NCI-H1105 (cell line): ENCODE data around the gene TSPAN12.
A peak's percentile ranks its signal among the peaks of the same experiment; 100 is the strongest.
"Not testable (repeated sequence)": the region's sequence is repeated elsewhere in the genome, so short reads cannot be mapped to it uniquely, and the experiment has no call there.

Experiments
- DNase-seq: peaks from one replicate; lab custom pipeline; 2025; lab: John Stamatoyannopoulos, UW

TSPAN12 gene

DNA sequence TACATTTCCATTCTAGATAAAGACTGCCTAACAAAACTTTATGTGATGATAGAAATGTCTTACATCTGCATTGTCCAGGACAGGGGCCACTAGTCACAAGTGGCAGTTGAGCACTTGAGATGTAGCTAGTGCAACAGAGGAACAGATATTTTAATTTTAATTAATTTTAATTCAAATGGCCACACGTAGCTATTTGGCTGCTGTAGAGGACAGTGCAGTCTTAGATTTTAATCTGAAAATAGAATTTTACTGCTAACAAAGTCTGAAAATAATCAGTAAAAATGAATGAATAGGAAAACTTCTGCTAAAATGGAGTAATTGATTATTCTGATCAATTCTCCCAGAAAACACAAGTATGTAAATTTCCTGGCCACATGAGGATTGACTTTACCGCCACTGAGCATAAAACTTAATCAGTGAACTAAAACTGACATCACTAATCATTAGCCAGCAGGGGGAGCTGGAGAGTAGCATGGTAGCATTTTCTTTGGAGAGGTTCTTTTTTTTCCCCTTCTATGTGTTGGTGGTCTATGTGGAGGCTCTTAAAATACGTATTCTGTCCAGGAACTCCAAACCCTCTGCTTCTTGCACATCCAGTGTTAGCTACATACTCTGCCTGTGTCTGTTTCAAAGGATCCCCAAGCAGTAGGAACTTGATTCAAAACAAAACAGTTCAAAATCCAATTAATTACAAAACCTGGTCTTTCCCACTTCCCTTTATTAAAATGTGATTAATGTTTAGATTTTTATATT, 52.1 kb downstream of the TSPAN12 start:
- DNase-seq, result peak; percentile 46

DNA sequence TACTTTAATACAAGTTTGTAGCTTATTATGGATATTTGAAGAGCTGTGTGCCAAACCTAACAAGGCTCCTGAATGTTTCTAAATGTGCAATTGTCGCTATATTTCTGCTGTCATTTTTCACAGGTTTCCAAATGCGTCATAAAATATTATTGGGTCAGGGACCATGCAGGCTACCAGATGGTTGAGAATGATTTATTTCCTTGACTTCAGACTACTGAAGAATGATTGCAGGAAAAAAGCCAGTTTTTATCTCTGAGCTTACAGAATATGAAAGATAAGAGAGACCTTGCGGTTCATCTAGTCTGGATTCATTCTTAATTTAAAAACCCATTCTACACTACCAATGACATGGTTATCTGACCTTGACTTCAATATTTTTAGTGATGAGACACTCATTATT, 55.2 kb downstream of the TSPAN12 start:
- no peak for DNase-seq

DNA sequence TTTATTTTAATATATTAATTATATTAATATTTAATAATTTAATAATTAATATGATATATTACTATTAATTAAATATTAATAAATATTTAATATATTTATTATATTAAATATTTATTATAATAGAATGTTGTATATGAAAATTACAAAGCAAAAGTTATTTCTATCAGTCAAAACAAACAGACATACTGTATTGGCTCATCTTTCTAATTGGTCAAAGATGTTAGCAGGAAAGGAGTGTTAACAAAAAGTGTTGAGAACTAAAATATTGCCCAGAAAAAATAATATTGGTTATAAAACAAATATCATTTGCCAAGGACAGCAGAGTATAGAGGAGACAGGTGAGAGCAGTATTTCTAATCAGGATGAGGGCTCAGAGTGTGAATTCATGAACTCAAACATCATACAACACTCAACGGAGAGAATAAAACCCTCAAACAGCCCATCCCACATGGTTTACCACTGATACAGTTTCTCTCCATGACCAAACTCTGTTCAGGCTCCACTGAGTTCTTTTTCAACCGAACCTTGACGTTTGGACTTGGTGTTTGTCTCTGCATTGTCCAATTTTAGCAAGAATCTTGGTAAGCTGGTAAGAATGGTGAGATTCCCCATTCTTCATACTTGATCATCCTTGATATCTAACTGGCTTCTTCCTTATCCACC, 58.0 kb downstream of the TSPAN12 start:
- no peak for DNase-seq

DNA sequence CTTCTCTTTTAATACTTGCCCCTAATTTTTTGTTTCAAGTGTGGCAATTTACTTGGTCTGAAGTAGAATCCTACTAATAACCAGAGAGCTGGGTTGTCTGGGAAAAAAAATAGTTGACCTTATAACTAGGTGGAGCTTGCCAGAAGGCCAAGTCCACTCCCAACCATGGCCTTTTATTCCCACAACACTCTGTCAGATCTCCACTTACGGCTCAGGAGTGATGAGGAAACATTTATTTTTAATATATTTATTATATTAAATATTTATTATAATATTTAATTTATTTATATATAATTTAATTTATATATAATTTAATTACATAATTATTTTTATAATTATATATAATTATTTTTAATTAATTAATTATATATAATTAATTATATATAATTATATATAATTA, 58.8 kb downstream of the TSPAN12 start:
- DNase-seq, result no peak

DNA sequence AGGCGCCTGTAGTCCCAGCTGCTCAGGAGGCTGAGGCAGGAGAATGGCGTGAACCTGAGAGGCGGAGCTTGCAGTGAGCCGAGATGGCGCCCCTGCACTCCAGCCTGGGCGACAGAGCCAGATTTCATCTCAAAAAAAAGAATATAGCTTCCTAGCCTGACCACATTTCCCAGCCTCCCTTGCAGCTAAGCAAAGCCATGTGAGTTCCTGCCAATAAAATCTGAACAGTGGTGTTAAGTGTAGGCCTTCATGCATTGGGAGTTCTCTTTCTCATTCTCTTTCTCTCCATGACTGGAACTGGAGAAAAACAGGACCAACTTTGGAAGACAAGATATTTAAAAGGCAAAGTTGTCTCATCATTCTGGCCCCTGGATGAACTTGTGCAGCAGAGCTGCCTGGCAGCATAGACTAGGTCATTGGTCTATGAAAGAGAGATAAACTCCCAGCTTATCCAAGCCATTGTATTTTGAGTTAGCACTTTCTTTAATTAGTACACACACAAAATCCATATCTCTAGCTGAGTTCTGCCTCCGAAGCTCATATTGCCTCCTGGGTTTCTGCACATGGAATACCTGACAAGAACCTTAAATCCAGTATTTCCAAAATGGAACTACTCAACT, 60.8 kb downstream of the TSPAN12 start:
- no peak for DNase-seq

DNA sequence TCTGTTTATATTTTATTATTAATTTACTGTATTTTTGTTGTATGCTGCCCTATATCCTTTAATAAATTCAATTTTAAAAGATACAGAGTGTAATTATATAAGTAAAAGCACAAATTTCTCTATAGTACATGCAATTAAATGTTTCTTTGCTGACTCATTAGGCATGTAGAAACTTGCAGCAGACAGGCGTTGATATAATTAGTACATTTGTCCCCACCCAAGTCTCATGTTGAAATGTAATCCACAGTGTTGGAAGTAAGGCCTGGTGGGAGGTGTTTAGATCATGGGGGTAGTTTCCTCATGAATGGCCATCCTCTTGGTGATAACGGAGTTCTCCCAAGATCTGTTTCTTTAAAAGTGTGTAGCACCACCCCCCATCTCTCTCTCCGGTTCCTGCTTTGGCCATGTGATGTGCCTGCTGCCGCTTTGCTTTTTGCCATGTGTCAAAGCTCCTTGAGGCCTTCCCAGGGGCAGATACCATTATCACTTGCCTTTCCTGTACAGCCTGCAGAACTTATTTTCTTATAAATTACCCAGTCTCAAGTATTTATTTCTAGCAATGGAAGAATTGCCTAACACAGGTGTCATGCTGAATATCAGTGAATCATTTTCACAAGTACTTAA, 63.7 kb downstream of the TSPAN12 start:
- DNase-seq, result no peak

DNA sequence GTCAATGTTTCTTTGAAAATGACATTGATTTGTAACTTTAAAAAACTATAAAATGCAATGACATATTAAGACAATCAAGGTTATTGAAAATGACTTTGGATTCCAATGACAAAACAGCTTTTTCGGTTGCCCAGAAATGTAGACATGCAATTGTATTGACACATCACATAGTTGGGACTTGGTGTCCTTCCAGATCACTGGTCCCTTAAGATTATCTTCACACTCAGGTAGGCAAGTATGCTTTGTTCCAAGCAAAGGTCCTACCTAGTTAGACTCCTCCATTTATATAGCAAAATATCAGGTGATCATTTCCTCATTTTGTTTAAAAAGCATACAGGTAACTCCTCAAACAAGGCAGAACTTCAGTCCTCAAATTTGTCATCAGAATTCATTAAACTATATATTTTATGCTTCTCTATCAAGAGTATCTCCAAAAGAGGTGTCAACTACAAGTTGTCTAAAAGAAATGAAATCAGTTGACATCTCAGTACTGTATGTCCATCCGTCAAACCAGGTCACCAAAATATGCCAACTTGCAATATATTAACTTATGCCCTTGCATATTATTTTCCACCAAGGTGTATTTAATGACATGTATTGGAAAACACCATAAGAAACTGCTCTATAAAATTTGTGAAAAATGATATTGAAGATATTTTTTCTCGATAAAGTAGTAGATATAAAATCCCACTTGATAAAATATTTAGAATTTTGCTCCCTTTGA, 64.6 kb downstream of the TSPAN12 start:
- DNase-seq, result no peak

DNA sequence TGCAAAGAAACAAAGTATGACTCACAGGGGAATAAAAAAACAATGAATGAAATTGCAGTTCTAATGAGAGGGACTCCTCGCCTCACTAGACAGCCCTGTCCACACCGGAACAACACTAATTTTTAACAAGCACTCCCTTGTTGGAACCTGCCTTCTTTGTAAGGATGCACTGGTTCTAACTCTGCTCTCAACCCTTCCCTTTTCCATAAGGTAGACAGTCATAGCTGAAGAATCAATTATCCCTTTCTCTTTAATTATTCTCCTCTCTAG, 65.1 kb downstream of the TSPAN12 start:
- no peak for DNase-seq

DNA sequence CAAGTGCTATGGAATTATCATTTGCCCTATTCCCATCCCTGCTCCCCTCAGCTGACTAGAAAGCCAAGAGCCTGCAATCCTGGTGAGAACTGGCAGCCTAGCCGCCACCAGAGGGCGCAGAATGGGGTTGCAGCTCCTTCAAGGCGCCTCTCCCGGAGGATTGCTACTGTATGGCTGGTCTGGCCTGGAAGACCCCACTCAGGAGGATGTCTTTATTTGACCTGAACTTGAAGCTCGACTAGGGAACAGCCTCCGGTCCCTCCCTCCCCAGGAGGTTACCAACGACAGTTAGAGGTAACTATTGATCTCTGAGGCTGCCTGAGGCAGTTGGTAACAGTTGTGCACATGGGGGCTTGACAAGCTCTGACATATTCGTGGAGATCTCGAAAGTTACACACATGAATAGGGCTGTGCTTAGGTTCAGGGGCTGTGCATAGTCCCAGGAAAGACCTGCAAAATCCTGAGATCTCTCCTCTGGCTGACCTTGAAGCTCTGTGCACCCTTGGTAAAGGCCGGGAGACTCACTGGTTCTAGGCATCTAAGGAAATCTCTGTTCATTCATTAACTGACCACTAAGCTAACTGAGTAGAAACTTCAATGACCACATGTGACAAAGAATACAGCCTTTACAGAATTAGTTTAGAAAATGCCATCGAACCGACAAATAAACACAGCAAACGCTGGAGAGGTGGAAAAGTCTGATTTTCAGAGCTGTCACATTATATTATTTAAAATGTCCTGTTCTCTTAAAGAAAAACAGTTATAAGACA, 65.7 kb downstream of the TSPAN12 start:
- DNase-seq, result peak; percentile 44

DNA sequence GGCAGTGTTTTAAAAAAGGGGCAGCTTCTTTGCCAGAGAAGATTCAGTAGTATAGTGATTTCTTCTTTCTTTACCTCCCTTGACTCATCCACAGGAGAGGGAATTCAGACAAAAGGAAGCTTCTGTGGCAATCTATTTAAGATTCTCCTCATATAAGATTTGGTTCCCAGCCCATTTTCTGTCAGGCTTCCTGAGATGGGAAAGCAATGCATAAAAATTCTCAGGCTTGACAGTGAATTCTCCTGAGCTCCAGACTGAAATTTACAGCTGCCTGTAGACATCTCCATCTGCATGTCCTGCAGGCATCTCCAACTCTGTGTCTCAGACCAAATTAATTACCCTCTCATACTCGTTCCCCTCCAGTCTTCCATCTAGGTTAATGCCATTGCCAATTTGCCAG, 72.8 kb downstream of the TSPAN12 start:
- no peak for DNase-seq

DNA sequence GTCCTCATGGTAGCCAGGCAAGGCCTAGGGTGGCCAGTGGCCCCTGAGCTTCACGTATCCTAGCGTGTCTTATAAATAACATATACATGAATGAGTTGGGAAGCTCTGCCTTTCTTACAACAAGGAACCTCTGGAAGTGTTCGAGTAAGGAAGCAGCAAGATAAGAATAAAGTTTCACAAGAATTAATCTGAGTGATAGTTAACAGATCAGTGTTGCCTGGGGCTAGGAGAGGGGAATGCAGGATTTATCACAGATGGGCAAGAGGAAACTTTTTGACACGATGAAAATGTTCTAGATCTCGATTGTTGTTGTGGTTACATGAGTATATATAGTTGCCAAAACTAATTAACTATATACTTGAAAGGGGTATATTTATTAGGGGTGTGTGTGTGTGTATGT, 74.2 kb downstream of the TSPAN12 start:
- DNase-seq, result no peak

DNA sequence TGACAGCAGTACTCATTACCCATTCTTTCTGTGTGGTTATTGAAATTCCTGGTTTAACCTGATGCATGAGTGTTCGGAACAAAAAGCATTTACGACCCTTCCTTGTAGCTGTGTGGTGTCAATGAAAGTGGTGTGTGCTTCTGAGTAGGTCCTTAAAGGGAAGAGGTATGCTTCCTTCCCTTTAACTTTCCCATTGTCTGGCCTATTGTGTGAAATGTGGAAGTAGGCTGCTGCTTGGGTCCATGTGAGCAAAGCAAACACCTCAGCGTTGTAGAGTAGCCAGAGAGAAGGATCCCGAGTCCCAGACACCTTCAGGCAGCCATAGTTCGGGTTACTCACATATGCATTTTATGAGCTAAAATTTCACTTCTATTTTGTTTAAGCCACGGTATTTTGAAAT, 74.7 kb downstream of the TSPAN12 start:
- no peak for DNase-seq

DNA sequence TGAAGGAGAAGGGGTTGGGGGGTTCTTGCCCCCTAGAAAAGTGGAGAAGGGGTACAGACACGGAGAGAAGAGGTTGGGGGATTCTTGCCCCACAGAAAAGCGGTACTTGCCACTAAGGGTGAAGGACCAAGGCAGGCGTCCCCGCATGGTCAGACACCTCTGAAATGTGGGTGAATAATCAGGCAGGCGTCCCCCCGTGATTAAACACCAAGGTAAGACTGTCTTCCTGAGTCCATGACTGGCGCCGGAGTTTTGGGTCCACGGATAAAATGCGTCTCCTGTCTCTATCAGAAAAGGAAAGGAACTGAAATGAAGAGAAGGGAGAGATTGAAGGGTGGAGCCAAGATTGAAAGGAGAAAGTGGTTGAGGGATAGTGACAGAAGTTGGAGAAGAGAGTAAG, 76.0 kb downstream of the TSPAN12 start:
- DNase-seq, result not testable (repeated sequence)

DNA sequence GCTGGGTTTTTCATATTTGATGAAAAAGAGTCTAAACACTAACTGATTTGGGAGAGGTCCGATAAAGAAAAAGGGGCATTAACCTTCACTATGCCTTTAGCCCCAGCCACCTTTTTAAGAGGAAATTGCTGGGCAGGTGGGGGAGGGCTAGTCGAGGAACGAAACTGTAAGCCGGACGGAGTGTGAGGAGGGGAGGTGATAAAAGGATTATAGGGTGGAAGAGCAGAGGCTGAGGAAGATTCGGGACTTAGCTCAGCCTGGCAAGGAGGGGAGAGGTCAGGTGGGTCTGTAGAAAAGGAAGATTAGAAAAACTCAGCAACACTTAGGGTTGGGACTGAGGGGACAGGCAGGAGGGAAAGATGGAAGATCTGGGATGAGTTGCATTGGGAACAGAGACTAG, 77.0 kb downstream of the TSPAN12 start:
- no peak for DNase-seq

DNA sequence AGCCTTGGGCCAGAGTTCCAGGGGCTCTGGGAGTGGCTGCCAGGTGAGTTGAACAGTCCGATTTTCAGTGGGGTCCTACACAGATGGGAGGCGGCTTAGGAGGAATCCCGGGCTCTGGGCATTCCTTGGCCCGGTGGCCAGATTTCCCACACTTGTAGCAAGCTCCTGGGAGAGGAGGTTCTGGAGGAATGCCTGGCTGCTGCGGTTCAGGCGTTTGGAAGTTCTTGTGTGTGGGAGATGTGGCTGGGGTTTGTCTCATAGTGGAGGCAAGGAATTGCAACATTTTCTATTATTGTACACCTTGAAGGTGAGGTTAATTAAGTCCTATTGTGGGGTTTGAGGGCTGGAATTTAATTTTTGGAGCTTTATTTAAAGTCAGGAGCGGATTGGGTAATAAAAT, 77.5 kb downstream of the TSPAN12 start:
- not testable (repeated sequence) for DNase-seq

DNA sequence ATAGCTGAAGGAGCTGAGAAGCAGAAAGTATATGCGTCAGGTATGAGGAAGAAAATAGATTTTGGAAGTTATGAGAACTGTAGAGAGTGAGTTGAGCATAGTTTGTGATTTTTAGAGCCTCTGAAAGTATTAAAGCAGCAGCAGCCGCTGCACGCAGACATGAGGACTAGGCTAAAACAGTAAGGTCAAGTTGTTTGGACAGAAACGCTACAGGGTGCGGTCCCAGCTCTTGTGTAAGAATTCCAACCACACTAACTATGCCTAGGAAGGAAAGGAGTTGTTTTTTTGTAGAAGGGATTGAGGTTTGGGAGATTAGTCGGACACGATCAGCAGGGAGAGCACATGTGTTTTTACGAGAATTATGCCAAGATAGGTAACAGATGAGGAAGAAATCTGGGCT, 78.9 kb downstream of the TSPAN12 start:
- DNase-seq, result not testable (repeated sequence)

DNA sequence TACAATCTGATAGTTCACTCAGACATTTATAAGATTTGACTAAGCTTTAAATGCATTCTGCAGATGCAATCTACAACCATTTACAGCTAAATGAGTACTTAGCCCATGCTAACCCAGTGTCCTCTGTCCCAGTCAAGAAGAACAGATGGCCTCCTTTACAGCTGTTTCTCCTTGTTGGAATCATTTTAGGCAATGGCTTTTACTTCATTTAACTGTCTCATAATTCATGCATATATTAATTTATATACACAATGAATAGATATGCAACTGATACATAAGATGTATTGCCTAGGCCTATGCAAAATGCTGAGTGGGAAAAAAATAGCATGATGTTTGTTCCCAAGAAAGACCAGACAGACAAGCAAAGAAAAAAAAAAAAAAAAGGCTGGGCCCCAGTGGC, 82.2 kb downstream of the TSPAN12 start:
- DNase-seq, result no peak

DNA sequence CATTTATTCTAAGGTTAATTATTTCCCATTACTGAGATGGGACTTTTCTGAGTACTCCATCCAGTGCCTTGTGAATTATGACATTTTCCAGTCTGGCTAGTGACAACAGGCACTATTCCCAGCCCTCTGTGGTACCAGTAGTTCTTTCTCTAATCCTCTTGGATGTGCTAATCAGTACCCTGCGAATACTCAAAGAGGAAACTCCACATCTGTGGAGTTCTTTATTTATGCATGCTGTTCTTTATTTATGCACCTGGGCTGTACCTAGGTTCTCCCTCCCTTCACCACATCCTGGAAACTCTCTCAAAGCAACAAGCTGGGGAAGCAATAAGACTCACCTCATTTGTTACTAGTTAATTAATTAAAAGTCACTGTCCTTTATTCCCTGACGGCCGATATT, 83.5 kb downstream of the TSPAN12 start:
- no peak for DNase-seq

DNA sequence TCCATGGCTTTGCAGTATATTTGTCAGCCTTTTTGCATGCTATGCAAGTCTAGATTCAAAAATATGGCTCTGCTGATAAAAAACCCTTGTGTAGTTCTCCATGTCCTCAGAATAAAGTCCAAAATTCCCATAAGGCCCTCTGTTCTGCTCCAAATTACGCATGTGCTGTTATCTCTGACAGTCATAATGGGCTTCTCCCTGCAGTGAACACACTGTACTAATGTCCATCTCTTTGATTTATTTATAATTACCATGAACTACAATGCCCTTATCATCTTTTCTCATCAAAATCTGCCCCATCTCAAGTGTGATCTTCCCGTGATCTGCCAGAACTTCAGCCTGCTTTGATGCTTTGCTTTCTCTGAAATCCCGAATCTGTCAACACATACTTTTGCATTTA, 87.7 kb downstream of the TSPAN12 start:
- no peak for DNase-seq

DNA sequence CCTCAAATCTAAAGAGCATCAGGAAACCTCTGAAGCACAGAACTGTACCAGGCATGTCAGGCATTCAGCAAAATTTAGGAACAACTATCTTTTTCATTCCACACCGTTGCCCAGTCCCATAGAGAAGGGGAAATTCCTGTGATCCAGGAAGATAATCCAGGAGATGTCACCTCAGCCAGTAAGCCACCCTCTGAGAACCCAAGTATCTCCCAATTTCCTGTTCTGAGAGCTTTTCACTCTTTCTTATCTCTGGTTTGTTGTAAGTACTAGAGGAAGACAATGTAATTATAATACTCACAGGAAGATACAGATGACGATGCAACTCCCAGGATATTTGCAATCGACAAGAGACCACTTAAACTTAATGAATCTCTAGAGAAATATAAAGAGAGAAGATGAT, 97.1 kb downstream of the TSPAN12 start:
- DNase-seq, result no peak

DNA sequence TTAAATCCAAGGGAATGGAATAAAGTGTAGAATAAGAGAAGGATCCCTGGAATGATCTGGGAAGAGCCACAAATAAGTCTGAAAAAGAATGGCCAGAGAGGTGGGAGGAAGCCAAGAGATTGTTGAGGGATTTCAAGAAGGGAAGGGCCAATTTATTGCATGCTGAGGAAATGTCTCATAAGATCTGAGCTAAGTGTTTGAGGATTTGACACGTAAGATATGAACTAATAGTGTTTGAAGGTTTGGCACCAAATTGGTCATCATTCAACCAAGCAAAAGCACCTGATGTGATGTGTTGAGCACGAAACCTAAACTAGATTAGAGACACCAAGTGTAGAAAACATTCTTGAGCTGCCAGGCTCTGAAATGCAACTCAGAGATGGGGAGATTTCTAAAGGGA, 97.9 kb downstream of the TSPAN12 start:
- no peak for DNase-seq

DNA sequence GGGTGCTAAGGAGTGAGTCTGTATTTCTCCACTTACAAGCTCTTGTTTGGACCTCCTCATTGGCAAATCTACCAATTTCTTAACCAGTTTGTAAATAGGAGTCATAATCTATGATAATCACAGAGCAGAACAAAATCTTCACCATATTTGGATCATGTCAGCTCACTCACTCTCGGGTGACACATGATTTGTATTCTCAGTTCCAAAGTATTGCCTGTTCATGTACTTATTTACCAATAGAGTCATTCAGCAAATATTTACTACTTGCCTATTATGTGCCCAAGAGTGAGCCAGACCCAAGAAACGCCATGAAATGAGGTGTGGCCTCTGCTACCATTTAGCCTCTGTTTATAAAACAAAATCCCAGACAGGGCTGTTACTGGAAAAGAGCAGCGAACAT, 114.8 kb downstream of the TSPAN12 start:
- DNase-seq, result no peak
